ENCODE data around the gene JMJD4. TPM values are rescaled to one million over a fixed set of nuclear protein-coding genes. Genes with fewer than 3 reads are reported as not detected.

Gene JMJD4
- polyA plus RNA-seq, 1 donor (not counting 4 experiments of a cell fraction or from before 2014, with no cell fraction given), result 19.5 TPM

DNA sequence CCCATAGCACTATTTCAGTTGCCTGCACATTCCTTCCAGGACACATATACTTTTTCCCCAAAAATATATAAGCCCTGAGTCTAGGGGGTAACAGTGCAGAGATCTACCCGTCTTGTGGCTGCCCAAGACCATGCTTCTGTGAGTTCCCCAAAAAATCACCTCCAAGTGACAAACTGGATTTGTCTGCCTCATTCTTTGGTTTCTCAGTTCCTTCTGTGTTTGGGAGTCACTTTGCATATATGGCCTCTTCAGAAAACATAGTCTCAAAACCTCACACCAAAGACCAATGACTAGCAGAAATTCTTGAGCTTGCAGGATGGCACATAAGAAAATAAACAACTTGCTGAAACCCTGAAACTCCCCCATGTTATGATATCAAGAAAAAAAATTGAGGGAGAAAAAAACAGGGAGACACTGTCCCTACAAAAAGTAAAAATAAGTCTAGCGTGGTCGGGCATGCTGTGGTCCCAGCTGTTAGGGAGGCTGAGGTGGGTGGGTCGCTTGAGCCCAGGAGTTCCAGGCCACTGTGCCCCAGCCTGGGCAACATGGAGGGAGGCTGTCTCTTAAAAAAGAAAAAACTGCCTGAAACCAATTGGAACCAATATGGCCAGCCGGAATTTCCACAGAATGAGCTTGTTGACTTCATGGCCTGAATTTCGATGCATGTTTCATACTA, 8.0 kb downstream of the JMJD4 start:
- H3K27ac ChIP-seq (ENCODE audit: control insufficient read depth, insufficient read depth, low read length), result no peak overlapping the region
- no peaks in the 10 kb centered on the region for H3K9me1 ChIP-seq (ENCODE audit: control insufficient read depth, extremely low read depth, insufficient read depth, low read length)
- dilution Hi-C loops (cut with MboI; ENCODE audit: extremely low pct_ligation_motif_present, low sequenced_read_pairs), result no loop called here
- H3K4me1 ChIP-seq (ENCODE audit: control insufficient read depth, extremely low read depth, insufficient read depth, low read length), result peaks cover 13% of the 10 kb centered on the region
- FAIRE-seq, result no peak
- peaks cover 3% of the 10 kb centered on the region for H4K20me1 ChIP-seq (ENCODE audit: control insufficient read depth, extremely low read depth, insufficient read depth, low read length)
- H3K27me3 ChIP-seq (ENCODE audit: control insufficient read depth, extremely low read depth, insufficient read depth, low read length), result no peaks in the 10 kb centered on the region
- peaks cover 3% of the 10 kb centered on the region for H3K9me3 ChIP-seq (ENCODE audit: control insufficient read depth, low read depth, low read length)
- H3K9ac ChIP-seq (ENCODE audit: control insufficient read depth, extremely low read depth, insufficient read depth, low read length), result no peak overlapping the region
- no peak overlapping the region for H2AFZ ChIP-seq (ENCODE audit: control insufficient read depth, low read length)
- H3K79me2 ChIP-seq (ENCODE audit: control insufficient read depth, insufficient read depth, low read length), result no peaks in the 10 kb centered on the region
- H3K36me3 ChIP-seq (ENCODE audit: control insufficient read depth in 2 of 2, extremely low read depth in 1 of 2, insufficient read depth in 2 of 2, low read length in 2 of 2), result peaks cover 6 to 9% of the 10 kb centered on the region in 2 experiments
- TF ChIP-seq EZH2 (IDR thresholded peaks at IDR 0.05; ENCODE audit: low read length), result no peak
- TF ChIP-seq, protein P1, sequence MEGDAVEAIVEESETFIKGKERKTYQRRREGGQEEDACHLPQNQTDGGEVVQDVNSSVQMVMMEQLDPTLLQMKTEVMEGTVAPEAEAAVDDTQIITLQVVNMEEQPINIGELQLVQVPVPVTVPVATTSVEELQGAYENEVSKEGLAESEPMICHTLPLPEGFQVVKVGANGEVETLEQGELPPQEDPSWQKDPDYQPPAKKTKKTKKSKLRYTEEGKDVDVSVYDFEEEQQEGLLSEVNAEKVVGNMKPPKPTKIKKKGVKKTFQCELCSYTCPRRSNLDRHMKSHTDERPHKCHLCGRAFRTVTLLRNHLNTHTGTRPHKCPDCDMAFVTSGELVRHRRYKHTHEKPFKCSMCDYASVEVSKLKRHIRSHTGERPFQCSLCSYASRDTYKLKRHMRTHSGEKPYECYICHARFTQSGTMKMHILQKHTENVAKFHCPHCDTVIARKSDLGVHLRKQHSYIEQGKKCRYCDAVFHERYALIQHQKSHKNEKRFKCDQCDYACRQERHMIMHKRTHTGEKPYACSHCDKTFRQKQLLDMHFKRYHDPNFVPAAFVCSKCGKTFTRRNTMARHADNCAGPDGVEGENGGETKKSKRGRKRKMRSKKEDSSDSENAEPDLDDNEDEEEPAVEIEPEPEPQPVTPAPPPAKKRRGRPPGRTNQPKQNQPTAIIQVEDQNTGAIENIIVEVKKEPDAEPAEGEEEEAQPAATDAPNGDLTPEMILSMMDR (optimal IDR thresholded peaks at IDR 0.05 in 1 of 3, IDR thresholded peaks at IDR 0.05 in 1 of 3, conservative IDR thresholded peaks at IDR 0.05 in 1 of 3; ENCODE audit: extremely low read depth in 1 of 3, insufficient read depth in 2 of 3, low read length in 3 of 3), result no peak
- H3K4me2 ChIP-seq (ENCODE audit: control insufficient read depth, extremely low read depth, insufficient read depth, low read depth, low read length), result no peak overlapping the region
- no peak overlapping the region for H3K4me3 ChIP-seq (ENCODE audit: control insufficient read depth in 2 of 3, extremely low read depth in 1 of 3, insufficient read depth in 2 of 3, low read depth in 1 of 3, low read length in 3 of 3)
- DNase-seq (ENCODE audit: low read depth, low spot score), result no peak

DNA sequence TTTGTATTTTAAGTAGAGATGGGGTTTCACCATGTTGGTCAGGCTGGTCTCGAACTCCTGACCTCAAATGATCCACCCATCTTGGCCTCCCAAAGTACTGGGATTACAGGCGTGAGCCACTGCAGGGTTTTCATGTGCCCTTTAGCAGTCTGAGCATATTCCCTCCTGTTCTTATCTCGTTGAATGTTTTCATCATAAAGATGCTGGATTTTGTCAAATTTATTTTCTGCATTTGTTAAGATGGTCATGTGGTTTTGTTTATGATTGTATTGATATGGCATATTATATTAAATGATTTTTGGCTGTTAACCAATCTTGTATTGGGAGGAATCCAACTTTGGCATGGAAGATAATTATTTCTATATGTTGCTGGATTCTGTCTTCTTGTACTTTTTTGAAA, 8.8 kb downstream of the JMJD4 start:
- DNase-seq (ENCODE audit: low read depth, low spot score) (no peak), FAIRE-seq (no peak)
- Histone ChIP-seq H3K79me2 (ENCODE audit: control insufficient read depth, insufficient read depth, low read length) (no peaks in the 10 kb centered on the region), H3K4me3 (ENCODE audit: control insufficient read depth in 2 of 3, extremely low read depth in 1 of 3, insufficient read depth in 2 of 3, low read depth in 1 of 3, low read length in 3 of 3) (no peak overlapping the region), H3K27me3 (ENCODE audit: control insufficient read depth, extremely low read depth, insufficient read depth, low read length) (no peaks in the 10 kb centered on the region), H3K27ac (ENCODE audit: control insufficient read depth, insufficient read depth, low read length) (no peak overlapping the region), H2AFZ (ENCODE audit: control insufficient read depth, low read length) (no peak overlapping the region), H3K9ac (ENCODE audit: control insufficient read depth, extremely low read depth, insufficient read depth, low read length) (no peak overlapping the region), H3K9me1 (ENCODE audit: control insufficient read depth, extremely low read depth, insufficient read depth, low read length) (no peaks in the 10 kb centered on the region), H3K36me3 (ENCODE audit: control insufficient read depth in 2 of 2, extremely low read depth in 1 of 2, insufficient read depth in 2 of 2, low read length in 2 of 2) (peaks cover 3 to 5% of the 10 kb centered on the region in 2 experiments), H3K4me1 (ENCODE audit: control insufficient read depth, extremely low read depth, insufficient read depth, low read length) (peaks cover 13% of the 10 kb centered on the region), H3K4me2 (ENCODE audit: control insufficient read depth, extremely low read depth, insufficient read depth, low read depth, low read length) (no peak overlapping the region), H4K20me1 (ENCODE audit: control insufficient read depth, extremely low read depth, insufficient read depth, low read length) (peaks cover 3% of the 10 kb centered on the region), H3K9me3 (ENCODE audit: control insufficient read depth, low read depth, low read length) (peaks cover 3% of the 10 kb centered on the region)
- dilution Hi-C loops (cut with MboI; ENCODE audit: extremely low pct_ligation_motif_present, low sequenced_read_pairs), result no loop called here
- TF ChIP-seq EZH2 (IDR thresholded peaks at IDR 0.05; ENCODE audit: low read length), result no peak
- TF ChIP-seq, protein P1 (optimal IDR thresholded peaks at IDR 0.05 in 1 of 3, IDR thresholded peaks at IDR 0.05 in 1 of 3, conservative IDR thresholded peaks at IDR 0.05 in 1 of 3; ENCODE audit: extremely low read depth in 1 of 3, insufficient read depth in 2 of 3, low read length in 3 of 3), result no peak
